Epidermal melanocyte (primary cell): ENCODE results near the gene RAD51B.

ENCODE experiments used
- DNase-seq: peaks from one replicate; pipeline ENCODE4 v3.0.0; 2011; ENCODE audit warnings: low spot score; ENCODE audit not compliant: insufficient read length

The RAD51B gene

DNA sequence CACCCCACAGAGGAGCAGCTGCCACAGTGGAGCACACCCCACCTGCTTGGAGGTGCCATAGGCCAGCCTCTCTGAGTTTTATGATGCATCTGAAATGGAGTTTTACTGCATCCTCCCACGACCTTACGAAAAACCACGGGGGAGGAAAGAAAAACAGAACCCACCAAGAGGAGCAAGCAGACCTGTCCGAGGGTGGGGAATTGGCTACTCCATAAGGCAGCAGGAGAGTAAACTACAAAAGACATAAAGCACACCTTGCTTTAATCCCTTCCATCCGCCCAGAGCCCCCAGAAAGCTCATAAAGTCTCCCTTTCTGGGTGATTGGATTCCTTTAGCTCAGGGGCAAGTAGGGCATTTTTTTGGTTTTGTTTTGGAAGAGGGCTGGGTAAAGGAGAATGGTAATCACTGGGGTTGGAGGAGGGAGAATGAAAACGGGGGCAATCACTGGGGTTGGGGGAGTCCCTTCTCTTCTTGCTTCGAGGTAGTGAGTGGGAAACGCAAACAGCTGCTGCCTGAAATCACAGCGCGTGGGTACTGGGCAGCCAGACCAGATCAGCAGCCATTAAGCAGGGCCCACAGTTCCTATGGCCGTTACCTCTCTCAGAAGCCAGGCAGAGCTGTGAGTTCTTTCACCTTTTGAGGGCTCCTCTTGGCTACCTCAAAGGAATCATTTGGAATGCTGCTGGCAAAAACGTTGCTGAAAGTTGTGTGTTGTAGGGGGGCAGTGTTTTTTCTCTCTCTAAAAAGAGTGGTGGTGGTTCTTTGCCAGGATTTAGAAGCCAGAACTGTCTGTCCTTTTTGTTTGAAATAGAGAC lies 539.6 kb downstream of the RAD51B start:
- no peak for DNase-seq

DNA sequence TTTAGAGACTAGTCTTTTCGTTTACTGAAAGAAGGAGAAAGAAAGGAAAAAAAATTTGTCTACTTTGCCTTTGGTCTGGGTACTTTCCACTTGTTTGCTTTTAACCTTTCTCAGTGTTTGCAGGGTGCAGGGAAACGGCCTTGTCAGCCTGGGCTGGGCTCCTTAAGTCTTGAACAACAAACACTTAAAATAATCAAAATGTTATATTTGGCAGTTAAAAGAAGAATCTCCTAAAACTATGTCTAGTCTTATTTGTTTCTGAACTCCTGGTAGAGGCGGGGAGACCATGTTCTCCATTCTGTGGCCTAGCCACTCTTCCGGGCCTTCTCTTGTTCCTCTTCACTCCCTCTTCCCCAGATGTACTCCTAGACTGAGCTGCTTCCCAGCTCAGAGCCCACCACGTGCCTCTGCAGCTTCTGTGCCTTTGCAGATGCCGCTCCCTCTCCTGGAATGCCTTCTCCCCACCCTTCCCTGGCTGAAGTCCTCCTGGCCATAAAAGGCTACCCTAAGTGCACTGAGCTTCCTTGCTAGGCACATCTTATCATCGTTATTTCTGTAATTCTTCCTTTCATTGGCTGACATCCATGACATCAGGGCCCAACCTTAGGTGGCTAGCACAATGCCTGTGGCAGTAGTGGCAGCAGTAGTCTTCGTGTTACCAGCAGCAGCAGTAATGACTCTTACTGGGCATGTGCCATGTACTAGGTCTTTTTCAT lies 540.4 kb downstream of the RAD51B start:
- DNase-seq = no peak

DNA sequence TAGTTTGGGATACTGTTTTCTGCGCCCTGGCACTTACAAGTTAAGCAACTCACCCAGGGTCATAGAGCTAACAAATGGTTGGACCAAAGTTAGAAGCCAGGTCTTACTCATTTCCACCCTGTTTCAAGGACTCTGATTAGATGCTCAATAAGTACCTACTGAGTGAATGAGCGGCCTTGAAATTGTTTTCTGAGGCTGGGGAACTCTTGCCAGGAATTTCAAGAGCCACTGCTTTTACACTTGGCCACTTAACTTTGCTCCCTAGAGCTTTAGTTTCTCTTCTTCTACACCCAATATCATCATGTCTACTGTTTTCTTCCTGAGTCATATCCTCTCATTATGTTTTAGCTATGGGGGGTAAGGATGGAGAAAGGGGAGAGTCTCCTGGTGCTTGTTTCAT lies 541.7 kb downstream of the RAD51B start:
- no peak for DNase-seq

DNA sequence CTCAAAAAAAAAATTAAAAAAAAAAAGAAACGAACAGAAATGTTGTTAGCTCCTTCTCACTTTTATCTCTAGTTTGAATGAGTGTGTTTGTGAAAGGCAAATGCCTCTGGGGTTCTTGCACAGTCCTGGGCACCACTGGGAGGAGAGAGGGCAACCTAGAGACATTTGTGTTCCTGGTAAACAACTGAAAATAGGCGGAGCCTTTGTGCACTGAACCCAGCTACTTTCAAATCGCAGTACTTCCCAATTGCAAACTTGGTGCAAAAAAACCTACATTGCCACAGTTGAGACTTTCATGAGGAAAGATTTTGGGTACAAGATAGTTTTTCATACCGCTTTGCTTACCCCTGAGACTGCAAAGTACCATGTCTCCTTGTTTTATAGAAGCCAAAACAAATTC lies 543.3 kb downstream of the RAD51B start:
- no peak for DNase-seq

DNA sequence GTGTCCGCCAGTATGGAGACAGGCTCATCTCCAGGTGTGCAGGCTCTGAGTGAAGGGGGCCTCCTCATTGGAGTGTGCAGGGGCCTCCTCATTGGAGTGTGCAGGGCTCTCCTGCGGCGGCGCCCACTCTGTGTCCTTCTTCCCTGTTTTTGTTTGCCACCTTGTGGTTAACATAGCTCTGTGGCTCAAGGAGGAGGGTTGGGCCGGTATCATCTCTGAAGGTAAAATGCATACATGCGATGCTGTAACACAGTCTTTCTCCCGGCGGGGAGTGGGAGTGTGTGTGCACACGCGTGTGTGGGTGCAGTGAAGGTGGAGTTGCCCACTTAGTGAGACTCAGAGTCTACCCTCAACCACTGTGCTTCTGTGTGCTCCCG lies 543.9 kb downstream of the RAD51B start:
- no peak for DNase-seq

DNA sequence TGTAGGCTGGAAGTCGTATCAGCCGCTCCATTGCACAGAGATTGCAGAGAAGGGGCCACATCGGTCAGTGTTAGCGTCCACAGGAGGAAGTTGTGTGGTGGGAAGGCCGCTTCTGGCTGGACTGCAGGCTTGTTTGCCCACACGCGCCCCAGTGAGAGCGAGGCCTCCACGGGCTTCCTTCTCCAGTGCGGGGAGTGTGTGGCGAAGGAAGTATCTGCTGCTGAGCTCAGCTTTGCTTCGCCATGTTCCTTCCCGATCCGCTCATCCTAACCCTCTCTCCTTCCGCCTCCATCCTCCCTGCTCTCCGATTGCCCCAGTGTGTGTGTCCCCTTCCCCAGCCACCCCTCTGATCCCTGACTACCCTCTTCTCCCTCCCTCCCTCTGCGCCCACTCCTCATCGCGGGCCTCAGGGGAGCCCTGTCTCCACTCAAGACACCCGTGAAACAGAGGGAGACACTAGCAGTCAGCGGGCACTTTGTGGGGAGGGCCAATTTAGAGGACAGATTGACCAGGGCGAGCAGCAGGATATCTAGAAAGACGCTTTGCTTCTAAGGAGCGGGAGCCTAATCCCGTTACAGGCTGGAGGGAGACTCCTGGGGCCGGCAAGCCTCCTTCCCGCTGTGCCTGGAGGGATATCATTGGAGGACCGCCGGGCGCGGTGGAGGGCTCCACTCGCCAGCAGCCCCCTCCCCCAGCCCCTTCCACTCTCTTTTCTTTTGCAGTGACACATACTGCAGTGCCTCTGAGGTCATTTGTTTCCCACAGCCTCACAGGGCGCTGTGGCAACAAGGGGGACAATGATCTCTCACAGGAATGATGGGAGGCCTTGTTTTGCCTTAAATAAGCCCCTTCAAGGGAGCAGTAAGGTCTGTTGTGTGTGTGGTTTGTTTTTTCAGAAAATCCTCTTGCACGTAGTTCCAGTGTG lies 544.5 kb downstream of the RAD51B start:
- DNase-seq = no peak

DNA sequence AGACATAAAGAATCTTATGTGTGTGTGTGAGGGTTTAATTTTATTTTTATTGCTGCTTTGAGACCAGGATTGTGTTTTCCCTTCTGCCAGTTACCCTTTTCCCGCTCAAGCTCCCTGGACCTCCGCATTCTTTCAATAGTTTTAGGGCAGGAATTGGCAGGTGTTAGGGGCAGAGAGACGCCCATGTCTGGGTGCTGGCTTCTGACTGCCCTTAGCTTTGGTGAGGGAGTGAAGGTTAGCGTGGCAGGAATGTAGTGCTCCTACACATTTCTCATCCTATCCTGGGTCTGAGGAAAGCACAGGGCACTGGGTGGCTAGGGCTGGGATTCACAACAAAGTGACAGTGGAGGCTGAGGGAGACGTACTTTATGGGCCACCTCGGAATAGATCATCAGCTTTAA lies 545.2 kb downstream of the RAD51B start:
- DNase-seq = no peak

DNA sequence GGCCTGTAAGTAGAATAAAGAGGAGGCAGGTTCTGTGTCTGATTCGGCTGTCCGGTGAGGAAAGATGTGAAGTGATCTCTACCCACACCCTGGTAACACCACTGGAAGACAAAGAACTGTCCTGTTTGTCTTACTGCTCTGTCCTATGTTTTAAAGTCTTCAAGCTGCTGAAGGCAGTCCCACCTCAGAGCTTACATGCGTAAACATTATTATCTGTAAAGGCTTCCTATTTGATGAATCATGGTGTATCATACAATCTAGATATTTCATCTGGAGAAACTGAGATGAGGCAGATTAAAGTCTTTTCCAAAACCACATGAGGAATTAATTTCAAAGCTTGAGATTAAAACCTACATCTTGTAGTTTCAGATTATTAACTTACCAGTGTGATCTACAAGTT lies 545.6 kb downstream of the RAD51B start:
- DNase-seq = no peak

DNA sequence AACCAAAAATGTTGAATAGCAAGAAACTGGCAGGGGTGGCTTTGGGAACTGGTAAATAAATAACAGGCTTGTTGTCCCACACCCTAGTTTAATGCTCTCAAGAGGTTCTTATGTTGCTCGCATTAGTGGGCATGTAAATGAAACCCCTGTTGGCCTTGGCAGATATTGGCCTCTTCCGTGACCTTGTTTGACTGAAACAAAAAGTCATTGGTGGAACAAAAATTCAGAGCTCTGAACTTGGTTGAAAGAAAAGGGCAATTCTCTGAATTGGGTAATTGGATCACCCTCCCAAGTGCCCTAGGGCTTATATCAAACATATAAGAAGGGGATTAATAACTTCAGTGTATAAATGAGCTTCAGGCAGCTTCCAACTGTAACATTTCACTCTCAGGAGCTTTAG lies 547.1 kb downstream of the RAD51B start:
- peak; percentile 57 for DNase-seq

DNA sequence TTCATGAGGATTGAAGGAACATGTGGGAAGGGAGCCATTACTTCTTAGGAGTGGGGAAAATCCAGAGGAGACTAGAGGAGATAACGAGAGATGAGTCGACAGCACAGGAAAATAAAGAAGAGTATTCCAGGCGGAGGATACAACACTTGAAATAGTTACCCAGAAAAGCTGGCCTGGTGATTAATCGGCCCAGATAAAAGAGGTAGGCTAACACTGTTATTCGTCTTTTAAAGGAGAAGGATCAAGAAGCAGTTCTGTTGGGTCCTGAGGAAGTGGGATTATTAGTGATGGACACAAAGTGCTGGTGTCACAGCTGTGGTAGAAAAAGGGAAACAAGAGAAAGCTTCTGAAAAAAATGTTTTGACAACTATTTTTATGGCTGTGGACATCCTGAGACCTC lies 548.0 kb downstream of the RAD51B start:
- no peak for DNase-seq

DNA sequence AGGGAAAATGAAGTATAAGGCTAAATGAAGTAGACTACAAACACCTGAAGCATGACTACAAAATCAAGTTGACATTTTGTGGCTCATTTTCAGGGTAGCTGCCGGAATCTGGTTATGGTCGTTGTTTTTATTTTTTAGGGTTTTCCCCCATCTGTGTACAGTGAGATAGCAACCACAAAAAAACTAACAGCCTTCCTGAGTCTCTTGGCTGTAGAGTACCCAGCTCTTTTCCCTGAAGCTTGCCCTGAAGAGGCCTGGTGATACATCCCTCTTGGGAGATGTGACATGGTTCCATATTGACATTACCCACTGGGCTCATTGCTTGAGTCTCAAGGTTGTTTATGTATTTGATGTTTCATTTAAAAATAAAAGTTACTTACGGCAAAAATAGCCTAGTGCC lies 549.3 kb downstream of the RAD51B start:
- no peak for DNase-seq

DNA sequence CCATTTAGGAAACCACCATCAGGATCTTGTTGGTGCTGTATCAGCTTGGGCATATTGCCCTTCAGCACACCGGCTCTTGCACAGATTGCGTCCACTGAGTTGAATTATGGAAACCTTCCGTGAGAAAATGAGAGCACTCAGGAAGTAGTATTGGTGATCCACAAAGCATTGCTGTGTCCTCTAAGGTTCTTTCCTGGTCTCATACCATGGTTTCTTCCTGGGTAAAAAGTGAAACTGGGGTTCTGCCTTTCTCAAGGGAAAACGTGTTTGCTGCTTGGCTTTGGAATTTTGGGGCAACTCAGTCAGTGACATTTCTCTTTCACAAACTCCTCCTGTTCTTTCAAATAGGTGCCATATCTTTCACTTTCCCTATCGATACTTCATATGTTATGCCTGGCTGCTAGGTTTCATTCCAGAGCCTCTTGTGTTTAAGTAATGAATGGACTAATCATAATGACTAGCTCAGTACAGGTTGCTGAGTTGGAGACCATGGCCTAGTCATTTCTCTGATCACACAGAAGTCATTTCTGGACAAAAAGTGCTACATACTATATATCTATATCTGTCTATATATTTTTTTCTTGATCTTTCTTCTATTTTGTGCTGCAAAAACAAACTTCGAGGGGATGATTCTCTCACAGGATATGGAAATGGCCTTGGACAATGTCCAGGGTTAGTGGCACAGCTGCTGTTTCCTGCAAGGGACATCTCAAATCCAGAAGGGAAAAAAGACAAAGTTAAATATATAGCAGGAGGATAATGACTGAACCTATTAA lies 549.9 kb downstream of the RAD51B start:
- no peak for DNase-seq

DNA sequence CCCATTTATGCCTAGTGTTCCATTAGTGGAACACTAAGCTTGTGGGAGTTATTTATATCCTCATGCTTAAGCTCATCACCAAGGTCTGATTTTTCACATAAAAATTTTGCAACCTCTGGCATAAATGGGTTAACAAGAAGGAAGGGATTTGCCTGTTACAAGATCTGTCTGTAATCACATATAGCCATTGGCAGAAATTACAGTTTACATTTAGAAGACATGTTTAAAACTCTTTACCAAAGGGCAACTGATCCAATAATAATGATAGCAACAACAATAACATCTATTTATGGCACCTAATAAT lies 550.4 kb downstream of the RAD51B start:
- no peak for DNase-seq

DNA sequence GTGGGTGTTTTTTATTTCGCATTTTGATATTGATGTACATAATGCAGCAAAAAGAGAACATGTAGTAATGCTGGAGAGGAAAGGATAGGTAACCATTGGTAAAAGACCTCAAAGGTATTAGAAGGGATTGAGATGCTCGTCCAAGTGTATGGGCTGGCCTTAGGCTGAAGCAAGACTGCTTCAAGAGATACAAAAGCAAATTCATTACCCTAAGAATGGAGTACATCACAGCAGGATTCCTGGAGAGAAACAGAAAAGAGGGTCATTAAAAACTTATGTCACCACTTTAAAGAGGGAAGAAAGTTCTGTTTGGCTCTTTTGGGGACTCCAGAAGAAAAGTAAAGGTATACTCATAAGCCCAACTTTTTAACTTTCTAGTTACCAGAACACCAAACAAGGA lies 552.8 kb downstream of the RAD51B start:
- DNase-seq = no peak

DNA sequence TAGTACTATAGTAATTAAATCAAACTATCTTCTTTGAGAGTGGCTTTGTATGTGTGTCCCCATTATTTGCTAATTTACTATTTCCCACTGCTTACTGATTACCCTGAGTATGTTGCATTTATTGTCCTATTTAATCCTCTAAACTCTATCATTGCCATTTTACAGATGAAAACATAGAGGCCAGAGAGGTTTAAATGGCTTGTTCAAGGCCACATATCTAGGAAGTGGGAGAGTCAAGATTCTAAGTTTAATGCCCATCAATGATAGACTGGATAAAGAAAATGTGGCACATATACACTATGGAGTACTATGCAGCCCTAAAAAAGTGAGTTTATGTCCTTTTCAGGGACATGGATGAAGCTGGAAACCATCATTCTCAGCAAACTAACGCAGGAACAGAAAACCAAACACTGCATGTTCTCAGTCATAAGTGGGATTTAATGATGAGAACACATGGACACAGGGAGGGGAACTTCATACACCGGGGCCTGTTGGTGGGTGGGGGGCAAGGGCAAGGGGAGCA lies 553.6 kb downstream of the RAD51B start:
- DNase-seq = no peak

DNA sequence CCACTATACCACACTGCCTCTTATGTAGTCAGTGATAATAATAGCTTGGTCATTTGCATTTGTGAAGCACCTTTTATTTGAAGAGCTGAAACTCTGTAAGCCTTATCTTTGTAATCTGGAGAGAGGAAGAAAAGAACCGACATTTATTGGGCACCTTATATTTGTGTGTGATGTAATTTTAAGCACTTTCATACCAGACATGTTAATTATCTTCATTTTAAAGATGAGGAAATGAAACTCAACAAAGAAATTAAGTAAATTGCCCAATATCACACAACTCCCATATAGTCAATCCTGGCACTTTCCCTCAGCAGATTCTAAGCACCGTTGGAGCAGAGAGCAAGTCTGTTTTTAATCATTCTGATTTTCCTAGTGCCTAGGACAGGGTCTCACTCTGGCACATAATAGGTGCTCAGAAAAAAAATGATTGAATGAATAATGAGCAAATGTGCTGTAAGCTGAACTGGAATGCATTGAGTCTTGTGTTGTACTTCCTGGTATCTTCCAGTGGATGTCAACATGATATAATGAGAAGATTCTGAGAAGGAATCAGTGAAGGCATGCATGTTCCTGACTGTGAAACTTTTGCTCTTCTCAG lies 554.4 kb downstream of the RAD51B start:
- DNase-seq = no peak

DNA sequence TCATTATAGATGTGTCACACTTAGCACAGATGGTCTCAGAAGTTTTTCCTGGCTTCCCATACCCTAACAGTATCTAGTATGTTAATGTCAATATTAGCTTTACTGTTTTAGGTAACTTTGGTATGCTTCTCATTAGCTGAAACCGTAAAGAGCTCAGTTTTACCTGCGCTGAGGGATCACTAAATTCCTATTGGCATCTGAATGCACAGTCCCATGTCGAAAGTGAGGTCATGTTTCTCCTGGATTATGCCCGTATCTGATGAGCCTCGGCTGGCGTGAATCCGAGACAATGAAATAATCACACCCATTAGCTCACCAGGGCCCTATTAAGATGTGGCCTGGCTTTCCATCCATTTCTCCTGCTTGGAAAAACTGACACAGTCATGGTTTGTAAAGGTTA lies 555.1 kb downstream of the RAD51B start:
- DNase-seq = no peak

DNA sequence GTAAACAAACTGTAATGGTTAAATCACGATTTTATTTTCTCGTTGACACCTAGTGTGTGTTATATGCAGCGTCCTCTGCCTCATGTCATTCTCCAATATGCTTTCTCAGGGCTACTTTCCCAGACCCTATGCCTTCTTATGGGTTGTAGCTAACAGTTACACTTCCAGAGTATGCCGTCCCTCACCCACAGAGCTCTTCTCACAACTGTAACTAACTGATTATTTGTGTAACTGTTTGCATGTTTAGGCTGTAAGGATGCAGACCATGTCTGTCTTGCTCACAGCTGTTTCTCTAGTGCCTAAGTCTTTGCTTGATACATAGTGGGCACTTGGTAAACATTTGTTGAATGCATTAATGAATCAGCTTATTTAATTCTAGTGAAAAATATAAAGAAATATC lies 555.8 kb downstream of the RAD51B start:
- DNase-seq = no peak

DNA sequence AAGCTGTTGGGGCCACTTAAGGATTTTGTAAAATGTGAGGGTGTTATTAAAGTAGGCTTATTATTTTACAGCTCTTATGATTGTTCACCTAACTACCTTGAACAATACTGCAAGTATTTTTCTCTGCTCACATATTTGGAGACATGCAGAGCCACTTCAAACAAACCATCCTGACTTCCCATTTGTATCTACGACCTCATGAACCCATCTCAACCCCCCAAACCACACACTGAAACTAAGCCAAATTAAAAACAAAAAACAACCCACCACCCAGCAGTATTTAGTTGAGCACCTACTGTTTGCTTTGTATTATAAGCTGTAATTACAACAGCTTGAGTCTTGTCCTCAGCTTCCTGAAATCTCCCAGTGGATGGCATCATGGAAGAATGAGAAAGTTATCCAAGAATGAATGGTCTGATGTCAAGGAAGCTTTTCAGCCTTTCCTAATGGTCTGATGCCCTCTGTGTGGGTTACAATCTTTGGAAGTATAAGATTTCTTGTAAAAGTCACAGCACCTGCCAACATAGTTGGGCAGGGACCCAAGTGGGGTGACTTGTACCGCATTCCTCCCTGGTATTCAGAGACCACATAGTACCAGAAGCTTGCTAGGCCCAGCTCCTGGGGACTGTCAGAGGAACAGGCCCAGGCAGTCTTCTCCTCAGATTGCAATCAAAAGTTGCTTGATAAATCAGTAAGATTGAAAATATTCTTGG lies 556.6 kb downstream of the RAD51B start:
- DNase-seq = no peak

DNA sequence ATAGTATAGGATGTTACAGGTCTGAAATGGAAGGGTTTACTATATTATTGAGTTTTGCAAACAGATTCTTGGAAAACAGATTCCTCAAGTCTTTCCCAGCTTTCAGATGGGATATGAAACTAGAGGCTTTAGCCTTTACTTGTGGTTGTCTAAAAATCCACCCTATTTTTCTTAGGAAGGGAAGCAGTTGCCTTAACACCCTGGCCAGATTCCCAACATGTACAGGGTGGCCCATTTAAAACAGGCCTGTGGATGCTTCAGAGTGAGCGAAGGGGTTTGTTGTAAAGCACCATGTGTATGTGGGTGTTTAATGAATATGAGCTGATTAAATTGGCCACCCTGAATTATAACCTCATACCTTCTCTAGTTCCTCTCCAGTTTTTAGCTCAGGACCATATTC lies 557.4 kb downstream of the RAD51B start:
- no peak for DNase-seq
